ENCODE measurements around the gene BTBD16. TPM values are rescaled to one million over a fixed set of nuclear protein-coding genes. Genes with fewer than 3 reads are reported as not detected.

BTBD16 gene
- total RNA-seq, 1 experiment from 2014 or later: 0.88 TPM

DNA sequence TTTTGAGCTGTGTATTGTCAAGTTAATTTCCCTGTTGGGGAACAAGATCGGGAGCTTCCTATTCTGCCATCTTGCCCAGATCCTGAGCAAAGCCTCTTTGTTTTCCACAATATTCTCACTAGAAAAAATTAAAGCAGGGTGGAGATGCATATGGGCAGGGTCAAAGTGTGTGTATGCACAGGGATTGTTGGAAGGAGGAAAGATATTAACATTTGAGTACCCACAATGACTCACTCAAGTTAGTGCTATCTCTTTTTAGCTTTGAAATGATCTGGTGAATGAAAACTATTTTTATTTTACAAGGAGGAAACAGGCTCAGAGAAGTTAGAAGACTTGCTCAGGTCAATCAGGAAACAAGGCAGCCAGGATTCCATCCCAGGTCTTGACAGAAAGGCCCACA lies 6.7 kb upstream of the BTBD16 start:
- in situ Hi-C loops (cut with HindIII; ENCODE audit: low pct_unique_long_range_greater_than_20kb, low sequenced_read_pairs): no loop called here
- DNase-seq (ENCODE audit: low read depth): peak; percentile 53

DNA sequence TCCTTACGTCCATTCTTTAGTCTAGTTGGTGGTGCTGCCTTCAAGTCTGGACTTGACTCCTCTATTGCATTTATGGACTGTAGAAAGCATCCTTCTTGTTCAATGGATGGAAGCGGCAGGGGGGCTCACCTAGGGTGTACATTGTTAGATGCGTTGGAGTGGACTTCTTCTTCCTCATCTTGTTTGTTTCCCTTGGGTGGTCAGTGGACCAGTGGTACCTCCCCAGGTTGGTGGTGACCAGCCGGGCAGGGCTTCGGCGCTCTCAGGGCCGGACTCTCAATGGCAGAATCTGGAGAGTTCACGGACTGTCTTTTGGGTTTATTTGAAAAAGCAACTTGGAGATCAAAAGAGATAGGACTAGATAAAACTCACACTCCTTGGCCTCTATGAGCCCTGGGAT lies 6.2 kb upstream of the BTBD16 start:
- in situ Hi-C loops (cut with HindIII; ENCODE audit: low pct_unique_long_range_greater_than_20kb, low sequenced_read_pairs): no loop called here

DNA sequence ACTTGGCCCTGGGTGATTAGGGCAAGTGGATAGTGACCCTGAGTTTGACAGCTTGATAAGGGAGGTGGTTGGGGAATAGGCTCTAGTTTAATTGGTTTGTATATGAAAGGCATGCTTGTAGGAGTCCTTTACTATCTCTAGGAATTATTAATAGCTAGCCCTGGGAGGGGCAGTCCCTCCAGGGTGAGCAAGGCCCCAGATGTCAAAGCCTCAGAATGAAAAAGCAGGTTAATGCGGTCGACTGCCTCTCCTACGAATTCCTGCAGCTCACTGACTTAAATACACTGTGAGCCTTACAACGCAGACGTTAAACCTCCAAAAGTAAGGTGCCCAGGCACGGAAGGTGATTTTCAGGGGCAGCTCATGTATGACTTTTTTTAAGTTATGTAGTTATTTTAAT lies 5.2 kb upstream of the BTBD16 start:
- in situ Hi-C loops (cut with HindIII; ENCODE audit: low pct_unique_long_range_greater_than_20kb, low sequenced_read_pairs): no loop called here
- DNase-seq (ENCODE audit: low read depth): peak; percentile 79

More for the DNA sequence above, 6.2 kb upstream of the BTBD16 start:
- no peak for DNase-seq (ENCODE audit: low read depth)

DNA sequence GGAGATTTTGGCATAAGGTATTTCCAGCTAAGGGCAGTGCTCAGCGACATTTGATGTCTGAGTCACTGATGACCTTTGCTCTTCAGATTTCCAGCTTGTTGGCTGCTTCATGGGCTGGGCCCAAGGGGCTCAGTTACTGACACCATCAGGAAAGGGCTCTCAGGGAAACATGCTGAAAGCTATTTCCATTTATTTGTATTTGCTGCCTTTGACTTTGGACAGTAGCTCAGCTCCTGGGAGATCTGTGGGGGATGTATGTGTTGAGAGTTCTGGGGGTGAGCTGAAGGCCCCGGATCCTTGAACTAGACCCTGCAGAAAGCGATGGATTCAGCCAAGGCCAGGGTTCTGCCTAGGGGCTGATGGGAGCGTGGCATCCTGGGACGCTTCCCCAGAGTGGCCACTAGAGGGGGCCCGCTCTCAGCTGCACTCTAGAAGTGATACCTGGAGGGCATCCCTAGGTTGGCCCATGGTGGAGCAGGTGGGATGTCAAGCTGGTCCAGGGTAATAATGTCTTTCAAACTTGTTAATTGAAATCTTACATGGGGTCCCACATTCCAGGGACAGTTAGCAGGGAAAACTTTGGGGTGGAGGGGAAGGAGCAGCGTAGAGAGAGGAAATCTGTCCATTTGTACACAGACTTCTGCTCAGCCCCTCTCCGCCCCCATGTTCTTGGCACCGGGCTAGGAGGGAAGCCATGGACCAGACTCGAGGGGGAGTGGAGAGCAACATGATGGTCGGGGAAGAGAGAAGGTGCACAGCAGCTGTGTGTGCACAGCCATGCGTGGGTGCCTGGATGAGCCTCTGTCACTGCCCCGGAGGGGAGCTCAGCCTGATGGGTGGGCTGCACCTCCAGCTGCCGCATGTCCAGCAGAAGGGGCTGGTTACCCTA lies 3.0 kb upstream of the BTBD16 start:
- DNase-seq (ENCODE audit: low read depth): peak; percentile 72
- in situ Hi-C loops (cut with HindIII; ENCODE audit: low pct_unique_long_range_greater_than_20kb, low sequenced_read_pairs): no loop called here

DNA sequence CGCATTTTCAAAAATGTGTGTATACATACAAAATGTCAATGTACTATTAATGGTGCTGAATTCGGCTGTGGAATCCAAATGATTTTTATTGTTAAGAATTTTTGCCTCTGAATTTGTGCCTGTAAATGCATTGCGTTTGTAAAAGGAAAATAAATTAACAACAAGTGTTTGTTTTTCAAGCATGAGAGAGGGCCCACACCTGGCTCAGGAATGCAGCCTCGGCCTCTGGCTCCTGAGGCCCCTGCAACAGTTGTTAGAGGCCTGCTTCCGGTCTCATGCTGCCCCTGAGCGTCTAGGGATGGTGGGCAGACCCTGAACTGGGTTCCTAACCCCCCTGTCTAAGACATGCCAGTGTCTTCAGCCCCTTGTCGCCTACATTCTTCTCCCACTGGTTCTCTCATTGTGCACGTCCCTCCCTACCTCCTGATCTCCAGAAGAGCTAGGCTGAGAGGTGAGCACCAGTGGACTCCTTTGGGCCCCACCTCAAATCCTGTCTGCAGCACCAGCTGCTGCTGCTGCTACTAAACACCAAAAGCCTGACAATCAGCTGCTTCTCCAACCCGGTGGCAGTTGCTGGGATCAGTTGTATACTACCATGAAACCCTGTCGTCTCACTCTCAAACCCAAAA lies 1.9 kb upstream of the BTBD16 start:
- DNase-seq (ENCODE audit: low read depth): no peak
- in situ Hi-C loops (cut with HindIII; ENCODE audit: low pct_unique_long_range_greater_than_20kb, low sequenced_read_pairs): no loop called here

- in situ Hi-C loops (cut with HindIII; ENCODE audit: low pct_unique_long_range_greater_than_20kb, low sequenced_read_pairs): no loop called here
These were observed 3.0 kb downstream of the BTBD16 start for GRCh38 chr10:122273966-122274545.

GRCh38 chr10:122276611-122277208 lies 5.6 kb downstream of the BTBD16 start:
- in situ Hi-C loops (cut with HindIII; ENCODE audit: low pct_unique_long_range_greater_than_20kb, low sequenced_read_pairs): no loop called here
- DNase-seq (ENCODE audit: low read depth): peak; percentile 54

More at GRCh38 chr10:122273966-122274545, 3.0 kb downstream of the BTBD16 start:
- DNase-seq (ENCODE audit: low read depth): no peak

- in situ Hi-C loops (cut with HindIII; ENCODE audit: low pct_unique_long_range_greater_than_20kb, low sequenced_read_pairs): no loop called here
- no peak for DNase-seq (ENCODE audit: low read depth)
These were observed 6.5 kb downstream of the BTBD16 start for GRCh38 chr10:122277526-122278136.

- in situ Hi-C loops (cut with HindIII; ENCODE audit: low pct_unique_long_range_greater_than_20kb, low sequenced_read_pairs): no loop called here
- DNase-seq (ENCODE audit: low read depth): no peak
These were observed 8.6 kb downstream of the BTBD16 start for GRCh38 chr10:122279725-122280141.

GRCh38 chr10:122280156-122280555 lies 9.1 kb downstream of the BTBD16 start:
- in situ Hi-C loops (cut with HindIII; ENCODE audit: low pct_unique_long_range_greater_than_20kb, low sequenced_read_pairs): no loop called here
- DNase-seq (ENCODE audit: low read depth): no peak

- in situ Hi-C loops (cut with HindIII; ENCODE audit: low pct_unique_long_range_greater_than_20kb, low sequenced_read_pairs): no loop called here
These were observed 10.0 kb downstream of the BTBD16 start for GRCh38 chr10:122281018-122281626.

GRCh38 chr10:122281751-122282150 lies 10.7 kb downstream of the BTBD16 start:
- no peak for DNase-seq (ENCODE audit: low read depth)
- in situ Hi-C loops (cut with HindIII; ENCODE audit: low pct_unique_long_range_greater_than_20kb, low sequenced_read_pairs): no loop called here

More at GRCh38 chr10:122281018-122281626, 10.0 kb downstream of the BTBD16 start:
- DNase-seq (ENCODE audit: low read depth): no peak

DNA sequence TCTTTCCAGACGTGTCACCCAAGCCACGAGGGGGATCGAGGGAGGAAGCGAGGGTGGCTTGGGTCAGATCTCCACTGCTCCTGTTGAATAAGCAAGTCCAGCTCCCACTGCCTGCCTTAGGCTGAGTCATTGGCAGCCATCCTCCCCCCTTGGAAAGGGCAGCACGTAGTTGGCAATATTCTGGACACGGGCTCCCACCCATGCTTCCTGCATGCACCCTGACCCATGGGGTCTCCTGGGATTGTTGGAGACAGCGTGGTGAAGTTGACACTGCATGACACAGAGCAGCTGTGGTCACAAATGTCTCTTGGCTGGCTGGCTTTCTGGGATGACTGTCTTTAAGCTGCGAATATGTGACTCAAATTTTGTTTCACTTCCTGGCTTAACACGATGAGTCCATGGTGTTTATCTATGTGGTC lies 11.2 kb downstream of the BTBD16 start:
- in situ Hi-C loops (cut with HindIII; ENCODE audit: low pct_unique_long_range_greater_than_20kb, low sequenced_read_pairs): no loop called here
- peak; percentile 69 for DNase-seq (ENCODE audit: low read depth)

GRCh38 chr10:122282909-122283308 lies 11.8 kb downstream of the BTBD16 start:
- no peak for DNase-seq (ENCODE audit: low read depth)
- in situ Hi-C loops (cut with HindIII; ENCODE audit: low pct_unique_long_range_greater_than_20kb, low sequenced_read_pairs): no loop called here

DNA sequence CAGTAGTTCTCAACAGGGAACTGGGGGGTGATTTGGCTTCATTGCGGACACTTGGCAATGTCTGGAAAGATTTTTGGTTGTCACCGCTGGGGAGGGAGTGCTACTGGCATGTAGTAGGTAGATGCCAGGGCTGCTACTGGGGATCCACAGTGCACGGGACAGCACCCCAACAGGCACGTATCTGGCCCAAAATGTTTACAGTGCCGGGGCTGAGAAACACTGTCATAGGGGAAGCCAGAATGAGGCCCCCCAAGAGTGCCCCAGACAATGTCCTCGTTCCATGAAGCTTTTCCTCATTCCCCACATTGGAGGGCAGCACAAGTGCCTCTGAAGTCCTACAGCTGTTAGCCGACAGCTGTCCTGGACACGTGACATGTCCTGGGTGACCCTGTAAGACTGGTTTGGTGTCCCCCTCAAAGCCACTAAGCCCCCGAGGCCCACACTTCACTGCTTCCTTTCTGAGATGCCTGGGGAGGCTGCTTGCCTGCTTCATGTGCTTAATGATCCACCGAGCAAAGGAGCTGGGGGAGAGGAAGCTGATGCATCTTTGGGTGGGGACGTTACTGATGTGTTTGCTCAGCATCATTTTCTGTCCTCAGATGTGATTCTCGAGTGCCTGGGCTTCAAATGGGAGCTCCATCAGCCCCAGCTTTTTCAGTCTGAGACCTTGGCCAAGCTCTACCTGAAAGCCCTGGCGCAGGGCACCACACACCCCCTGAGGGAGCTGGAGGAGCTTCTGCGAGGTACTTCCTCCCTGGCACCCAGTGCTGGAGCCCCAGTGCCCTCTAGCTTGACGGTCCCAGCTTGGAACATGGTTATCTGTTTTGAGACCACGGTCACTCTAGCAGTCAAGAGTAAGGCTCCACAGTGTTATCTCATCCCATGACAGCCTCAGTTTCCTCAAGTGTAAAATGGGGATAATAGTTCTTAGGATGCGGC lies 14.7 kb downstream of the BTBD16 start:
- in situ Hi-C loops (cut with HindIII; ENCODE audit: low pct_unique_long_range_greater_than_20kb, low sequenced_read_pairs): no loop called here
- DNase-seq (ENCODE audit: low read depth): no peak

DNA sequence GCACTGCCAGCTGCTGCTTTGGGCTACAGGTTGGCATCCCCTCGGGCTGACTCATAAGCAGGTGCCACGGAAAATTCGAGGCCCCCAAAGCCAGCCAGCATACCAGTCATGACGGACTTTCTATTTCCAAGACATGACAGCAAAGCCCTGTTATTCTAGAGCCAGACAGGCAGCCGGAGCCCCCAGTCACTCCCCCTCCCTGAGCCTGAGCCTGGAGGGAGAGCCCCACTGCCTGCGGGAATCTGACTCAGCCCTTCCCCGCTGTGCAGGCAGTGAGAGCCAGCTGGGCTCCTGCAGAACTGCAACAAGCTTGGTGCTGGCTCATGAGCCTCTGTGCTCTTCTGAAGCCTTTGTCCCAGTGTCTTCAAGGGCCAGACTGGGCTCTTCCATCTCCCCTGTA lies 15.8 kb downstream of the BTBD16 start:
- peak; percentile 62 for DNase-seq (ENCODE audit: low read depth)
- in situ Hi-C loops (cut with HindIII; ENCODE audit: low pct_unique_long_range_greater_than_20kb, low sequenced_read_pairs): no loop called here

GRCh38 chr10:122287570-122287969 lies 16.5 kb downstream of the BTBD16 start:
- in situ Hi-C loops (cut with HindIII; ENCODE audit: low pct_unique_long_range_greater_than_20kb, low sequenced_read_pairs): no loop called here
- DNase-seq (ENCODE audit: low read depth): no peak

Measured in Caki2 (cell line).